ENCODE measurements around the gene MGLL.

MGLL gene

DNA sequence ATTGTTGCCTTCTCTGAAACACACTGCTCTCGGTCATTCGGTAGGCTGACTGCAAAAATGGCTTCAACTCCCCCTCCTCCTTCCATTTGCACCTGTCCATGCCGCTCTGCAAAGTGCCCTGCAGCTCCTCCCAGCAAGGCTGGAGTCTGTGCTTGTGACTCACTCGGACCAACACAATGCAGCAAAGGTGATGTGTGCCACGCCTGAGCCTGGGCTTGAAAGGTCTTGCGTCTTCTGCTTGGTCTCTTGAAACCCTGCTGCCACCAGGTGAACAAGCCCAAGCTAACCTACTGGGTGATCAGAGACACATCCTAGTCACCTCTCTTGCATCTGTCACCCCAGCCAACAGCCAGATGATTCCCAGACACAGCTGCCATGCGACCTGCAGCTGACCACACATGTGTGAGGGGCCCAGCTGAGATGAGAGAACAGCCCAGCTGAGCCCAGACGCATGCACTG, 71.1 kb downstream of the MGLL start:
- no peak for DNase-seq

DNA sequence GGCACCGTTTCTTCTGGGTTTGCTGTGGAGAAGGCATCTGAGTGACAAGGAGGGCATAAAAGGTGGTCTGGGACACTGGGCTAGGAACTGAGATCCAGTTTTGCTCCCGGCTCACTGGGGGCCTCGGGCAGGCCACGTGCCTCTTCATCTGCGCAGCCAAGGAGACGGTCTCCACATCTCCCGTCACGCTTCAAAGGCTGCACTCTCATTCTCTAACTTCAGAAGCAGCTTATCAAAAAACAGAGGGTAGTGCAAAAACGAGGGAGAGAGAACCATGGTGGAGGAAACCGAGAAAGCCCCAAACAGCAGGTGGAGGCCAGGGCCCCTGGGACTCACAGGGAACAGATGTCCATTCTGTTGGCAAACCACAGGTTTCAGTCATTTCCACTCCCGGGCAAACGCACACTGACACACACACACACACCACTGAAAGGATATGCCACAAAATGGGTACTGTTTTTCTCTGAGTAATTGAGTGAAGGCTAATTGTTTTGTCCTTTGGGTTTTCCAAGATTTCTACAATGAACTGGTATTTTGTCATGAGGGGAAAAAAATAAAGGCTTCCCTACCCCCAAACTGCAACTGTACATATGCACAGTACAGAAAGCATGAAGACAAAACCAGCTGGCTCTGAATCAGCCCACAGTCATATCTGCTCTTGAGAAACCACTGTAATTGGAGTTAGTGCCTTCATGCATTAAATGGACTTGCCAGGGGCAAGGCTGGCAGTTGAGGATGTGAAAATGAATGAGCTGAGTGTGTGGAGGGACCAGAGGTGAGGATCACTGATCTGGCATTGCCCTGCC, 71.9 kb downstream of the MGLL start:
- peak; percentile 50 for DNase-seq

DNA sequence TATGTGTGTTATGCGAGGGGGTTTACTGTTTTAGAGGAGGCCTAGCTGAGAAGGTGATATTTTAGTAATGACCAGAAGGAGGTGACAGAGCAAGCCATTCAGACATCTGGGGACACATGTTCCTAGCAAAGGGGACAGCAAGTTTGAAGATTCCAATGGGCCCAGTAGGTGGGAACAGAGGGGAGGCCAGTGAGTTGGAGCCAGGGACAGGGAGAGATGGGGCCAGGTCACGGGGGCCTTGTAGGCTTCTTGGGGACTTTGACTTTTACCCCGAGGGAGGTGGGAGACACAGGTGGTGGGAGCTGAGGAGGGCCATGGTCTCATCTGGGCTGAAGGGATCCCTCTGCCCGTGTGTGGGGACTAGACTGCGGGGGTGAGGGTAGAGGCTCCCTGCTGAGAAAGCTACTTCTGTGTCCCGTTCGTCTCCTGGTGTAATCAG, 72.5 kb downstream of the MGLL start:
- peak; percentile 52 for DNase-seq

DNA sequence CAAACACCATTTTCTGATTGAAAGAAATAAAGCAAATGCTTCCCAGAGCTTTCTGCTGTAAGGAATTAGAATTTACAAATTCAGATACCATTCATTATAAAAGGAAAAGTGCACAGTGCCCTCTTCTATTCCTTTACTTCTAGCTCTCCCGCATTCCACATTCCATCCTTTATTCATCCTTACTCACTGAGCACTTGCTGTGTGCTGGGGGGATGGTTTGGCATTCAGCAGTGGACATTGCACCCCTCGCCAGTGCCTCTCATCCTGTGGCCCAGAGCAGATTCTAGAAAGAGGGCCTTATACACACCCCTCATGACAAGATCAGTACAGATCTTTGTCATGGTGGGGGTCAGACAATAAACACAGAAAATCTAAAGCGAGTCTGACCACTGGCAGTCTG, 73.0 kb downstream of the MGLL start:
- no peak for DNase-seq

DNA sequence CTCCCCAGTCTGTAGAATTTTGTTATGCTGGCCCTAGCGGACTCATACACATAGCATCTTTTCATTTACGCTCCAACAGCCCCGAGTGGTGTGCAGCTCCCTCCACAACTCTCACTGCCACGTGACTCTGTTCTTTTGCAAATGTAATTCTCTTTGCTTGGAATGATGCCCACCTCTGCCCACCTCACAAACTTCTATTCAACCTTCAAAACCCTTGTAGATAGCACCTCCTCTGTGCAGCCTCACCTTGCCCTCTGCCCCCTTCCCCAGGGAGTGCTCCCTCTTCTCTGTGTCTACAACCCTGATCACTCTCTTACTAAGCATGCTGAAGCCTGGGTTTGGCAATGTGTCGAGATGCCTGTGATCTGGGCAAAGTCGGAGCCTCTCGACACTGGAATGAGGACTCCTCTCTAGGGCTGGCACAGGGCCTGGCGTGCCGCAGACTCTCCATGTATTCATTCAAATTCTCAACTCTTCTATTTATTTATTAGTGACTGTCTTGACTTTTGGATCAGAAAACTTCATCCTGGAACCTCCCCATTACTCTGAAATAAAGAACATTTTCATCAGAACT, 73.5 kb downstream of the MGLL start:
- DNase-seq = no peak

DNA sequence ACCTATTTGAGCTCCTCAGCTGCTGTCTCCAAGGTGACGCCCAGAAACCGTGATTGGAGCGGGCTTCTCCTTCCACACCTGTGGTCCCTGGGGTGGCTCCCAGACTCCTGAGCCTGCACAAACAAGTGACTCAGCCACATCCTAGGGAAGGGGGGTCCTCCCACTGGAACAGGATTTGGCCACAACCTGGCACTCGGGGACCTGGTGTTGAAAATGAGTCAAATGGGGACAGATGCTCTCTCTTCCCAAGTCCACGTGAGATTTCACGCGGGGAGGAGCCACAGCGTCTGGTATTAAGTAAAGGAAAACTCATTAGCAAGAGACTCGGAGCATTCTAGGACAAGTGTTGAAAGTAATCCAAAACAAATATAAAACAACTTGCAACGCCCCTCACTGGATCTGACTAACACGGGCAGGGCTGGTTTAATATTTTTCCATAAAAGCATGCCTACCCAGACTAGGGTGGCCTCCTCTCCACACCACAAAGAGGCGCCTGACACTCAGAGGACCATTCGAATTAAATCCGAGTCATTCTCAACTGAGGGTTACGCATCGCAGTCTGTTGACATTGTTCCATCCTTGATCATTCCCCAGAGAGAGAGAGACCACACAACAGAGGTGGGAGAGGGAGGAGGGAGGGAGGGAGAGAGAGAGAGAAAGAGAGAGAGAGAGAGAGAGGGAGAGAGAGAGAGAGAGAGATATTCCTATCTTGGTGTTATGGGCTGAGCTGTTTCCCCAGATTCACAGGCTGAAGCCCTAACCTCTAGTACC, 74.4 kb downstream of the MGLL start:
- peak; percentile 78 for DNase-seq

DNA sequence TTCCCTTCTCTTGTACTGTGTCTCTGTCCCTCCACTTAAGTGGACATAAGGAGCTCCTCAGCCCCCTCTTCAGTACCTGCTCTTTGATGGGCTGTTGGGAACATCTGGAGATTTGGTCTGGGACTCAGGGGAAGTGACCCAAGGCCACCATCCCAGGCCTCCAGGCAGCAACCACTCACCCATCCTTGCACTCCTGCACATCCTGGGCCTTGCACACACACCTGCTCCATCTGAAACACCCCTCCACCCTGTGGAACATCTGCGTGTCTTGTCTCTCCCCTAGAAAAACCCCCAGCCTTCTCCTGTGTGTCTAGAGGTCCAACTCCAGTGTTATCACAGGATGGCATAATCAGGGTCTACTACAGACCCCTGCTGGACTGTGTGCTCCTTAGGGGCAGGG, 75.2 kb downstream of the MGLL start:
- peak; percentile 24 for DNase-seq

DNA sequence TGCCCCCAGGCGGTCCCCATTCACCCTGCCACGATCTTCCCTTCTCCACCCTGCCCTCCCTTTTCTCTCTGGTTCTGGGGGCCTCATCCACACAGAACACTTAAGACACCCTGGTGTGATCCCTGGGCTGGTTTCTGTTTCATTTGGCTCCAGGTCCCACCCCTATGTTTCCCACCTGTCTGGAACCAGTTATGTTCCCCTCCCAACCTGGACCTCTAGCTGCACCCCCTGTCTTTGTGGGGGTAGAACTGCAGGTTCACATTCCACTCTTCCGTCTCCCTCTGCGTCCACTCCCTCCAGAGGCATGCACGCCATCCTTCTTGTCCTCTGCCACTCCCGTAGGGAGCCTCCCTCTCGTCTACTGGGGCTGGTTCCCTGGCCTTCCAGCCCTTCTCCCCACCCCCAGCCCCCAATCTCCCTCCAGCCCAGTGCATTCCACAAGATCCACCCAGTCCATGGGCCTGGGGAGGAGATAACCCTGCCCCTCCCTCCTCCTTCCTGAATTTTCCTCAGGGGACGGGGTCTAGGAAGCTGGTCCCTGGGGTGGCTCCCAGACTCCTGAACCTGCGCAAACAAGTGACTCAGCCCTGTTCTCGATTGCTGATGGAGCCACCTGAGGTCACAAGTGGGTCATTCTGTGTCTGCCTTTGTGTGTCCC, 75.8 kb downstream of the MGLL start:
- no peak for DNase-seq

DNA sequence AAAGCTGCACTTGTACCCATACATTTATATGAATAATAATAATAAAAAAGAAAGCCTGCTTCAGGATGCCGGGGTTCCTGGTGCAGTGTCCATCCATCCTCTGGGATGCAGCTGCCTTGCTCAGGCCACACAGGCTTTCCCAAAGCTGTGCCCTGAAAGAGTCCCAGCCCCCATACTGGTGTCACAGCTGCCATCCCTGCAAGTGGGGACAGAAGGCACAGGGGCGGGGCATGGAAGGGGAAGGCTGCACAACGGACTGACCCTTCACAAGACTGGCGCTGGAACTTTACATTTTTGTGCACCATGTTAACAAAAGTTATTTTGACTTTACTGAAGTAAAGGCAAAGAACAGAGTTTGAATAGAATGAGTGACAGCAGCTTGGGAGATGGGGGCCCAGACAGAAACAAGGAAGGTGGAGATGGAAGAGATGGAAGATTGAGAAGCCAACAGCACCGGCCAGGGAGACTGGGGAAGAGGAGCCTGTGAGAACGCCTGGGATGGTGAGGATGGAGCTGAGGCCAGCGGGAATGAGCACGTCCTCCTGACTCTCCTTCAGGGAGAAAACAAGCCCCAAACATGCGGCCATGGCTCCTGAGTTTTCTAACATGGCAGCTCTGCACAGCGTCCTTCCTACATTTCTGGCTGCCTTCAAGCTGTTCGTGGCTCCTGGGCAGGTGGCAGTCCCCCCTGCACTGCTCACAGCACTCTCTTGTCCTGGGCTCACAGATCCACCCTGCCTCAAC, 76.5 kb downstream of the MGLL start:
- no peak for DNase-seq

DNA sequence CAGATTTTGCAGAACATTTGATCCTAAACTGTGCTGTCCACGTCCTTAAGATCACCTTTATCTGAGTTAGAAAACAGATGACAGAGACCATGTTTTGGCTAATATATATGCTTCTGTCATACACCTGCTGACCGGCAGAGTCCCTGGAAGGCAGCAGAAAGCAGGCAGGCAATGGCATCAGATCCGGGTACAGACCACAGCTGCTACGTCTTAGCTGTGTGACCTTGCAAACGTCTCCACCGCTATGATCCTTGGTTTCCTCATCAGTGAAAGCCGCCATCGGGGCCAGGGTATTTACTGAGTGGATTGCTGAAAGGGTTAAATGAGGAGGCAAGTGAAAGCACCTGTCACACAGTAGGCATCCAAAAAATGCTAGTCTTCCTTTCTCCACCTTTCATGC, 77.4 kb downstream of the MGLL start:
- DNase-seq = no peak

DNA sequence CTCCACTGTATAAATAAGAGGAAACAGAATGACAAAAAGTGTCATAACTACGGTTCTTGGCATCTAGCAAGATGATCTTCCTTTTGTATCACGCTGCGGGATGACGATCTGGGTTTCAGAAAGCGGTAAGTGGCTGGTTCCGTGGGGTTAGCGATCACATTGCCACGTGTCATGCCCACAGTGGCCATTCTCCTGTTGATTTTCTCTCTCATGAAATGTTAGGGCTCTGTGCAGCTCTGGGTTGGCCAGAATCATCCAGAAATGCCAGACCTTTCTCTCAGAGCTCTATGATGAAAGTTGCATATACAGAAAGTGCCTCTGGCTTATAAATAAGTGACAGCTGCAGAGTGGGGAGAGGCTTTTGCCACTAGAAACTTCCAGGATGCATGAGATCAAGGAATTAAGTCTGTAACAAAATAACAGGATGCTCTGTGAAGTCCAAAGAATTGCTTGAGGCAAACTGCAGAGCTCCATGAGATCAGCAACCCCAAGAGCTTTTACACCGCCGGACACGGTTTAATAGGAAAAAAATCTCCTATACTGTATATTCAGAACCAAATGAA, 78.0 kb downstream of the MGLL start:
- DNase-seq = no peak

DNA sequence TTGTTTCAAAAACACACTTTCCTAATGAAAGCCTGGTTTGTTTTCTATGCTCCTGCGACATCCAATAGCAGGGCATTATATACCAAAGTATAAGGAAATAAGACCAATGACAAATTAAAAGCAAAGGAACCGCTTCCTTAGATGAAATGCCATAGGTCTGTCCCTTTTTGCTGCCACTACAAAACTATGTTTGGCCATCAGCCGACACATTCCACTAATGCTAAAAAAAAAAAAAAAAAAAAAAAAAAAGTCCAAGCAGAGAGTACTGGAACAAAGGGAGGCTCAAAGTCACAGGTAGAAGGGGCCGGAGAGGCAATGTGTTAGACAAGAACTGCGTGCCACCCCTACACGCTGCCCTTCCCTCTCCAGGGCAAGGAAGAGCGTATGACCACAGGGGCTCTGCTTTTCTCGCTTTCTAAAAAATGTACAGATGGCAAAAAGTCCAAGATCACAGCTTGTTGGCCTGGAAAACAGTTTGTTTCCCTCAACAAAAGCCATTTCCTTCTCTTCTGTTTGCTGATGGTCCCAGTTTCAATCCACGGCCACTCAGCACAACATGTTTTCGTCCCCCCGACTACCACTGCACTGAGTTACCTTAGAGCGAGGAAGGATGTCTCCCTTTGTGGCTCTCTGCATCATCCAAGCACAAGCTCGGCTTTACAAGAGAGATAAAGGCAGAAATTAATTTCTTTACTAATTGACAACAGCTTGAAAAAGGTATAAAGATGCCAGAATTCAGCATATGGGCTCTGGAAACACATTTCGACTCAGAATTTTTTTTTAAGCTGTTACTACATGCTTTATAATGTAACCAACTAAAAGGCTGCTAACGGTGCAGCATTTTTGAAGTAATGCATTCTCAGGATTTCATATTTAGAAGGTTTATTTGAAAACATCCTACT, 78.7 kb downstream of the MGLL start:
- no peak for DNase-seq

DNA sequence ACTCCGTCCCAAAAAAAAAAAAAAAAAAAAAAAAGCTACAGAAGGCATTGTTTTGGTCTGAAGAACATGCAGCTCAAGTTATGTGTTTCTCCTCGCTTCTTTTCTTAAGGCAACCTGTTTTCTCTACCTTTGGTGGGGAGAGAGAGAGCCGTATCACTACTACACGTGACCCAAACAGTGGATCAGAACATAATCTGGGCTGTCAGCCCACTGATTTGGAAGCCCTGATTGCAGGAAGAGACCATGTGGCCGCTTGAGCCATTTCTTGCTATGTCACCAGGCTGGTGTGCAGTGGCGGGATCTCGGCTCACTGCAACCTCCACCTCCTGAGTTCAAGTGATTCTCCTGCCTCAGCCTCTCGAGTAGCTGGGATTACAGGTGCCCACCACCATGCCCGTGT, 79.7 kb downstream of the MGLL start:
- DNase-seq = no peak

DNA sequence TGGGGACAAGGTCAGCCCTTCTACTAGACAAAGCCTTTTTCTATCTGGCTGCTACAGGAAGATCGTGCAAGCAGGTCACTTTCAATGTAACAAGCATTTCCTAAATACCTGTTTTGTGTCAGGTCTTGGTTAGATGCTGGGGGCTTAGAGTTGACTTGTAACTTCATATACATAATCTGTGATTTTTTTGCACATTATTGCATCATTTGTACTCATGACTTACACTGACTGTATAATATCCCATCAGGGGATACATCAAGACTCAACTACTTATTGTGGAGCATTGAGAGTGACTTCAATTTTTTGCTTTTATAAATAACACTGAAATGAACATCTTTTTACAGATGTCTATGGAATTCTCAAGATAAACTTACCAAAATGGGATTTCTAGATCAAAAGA, 80.6 kb downstream of the MGLL start:
- no peak for DNase-seq

DNA sequence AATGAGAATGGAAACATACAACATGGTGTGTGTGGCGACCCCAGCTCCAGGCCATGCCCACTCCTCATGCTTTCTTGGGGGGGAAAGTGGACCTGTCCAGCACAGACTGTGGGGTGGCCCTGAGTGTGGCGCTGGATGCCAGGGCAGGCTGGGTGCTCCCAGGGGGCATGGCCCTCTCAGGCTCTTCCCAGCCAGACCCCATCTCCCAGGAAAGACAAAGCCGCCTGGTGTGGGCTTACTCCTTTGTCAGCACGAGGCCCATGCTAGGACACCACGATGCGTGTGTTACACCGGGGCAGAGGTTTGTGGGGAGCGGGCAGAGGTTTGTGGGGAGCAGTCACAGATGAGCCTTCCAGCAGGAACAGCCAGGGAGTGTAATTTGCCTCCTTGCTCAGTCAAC, 81.1 kb downstream of the MGLL start:
- no peak for DNase-seq

DNA sequence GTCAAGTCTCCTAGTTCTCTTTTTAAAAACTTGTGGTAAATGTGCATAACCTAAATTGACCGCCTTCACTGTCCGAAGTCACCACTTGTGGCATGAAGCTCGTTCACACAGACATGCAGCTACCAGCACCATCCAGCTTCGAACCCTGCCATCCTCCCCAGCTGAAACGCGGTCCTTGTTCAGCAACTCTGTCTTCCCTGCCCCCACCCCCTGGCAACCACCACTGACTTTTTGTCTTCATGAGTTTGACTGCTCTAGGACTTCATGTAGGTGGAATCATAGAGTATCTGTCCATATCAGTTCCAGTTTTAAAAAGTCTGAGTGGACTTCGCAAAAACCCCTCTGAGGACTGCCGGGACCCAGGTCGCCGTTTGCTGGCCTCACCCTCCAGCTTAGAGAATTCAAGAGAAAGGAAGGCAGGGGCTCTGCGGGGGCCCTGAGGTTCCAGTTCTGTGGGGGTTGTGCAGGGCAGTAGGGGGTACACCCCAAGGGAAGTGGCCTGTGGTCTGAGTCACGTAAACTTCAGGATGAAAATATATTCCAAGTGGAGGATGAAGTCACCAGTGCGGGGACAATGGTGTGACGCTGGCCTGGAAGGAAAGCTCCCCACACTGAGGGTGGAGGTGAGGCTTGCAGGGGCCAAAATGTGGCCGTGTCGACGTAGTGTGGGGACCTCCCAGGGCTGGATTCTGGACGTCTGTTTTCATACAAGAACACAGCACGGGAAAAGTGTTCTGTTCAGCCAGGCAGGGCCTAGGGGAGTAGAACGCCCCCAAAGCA, 82.0 kb downstream of the MGLL start:
- DNase-seq = no peak

DNA sequence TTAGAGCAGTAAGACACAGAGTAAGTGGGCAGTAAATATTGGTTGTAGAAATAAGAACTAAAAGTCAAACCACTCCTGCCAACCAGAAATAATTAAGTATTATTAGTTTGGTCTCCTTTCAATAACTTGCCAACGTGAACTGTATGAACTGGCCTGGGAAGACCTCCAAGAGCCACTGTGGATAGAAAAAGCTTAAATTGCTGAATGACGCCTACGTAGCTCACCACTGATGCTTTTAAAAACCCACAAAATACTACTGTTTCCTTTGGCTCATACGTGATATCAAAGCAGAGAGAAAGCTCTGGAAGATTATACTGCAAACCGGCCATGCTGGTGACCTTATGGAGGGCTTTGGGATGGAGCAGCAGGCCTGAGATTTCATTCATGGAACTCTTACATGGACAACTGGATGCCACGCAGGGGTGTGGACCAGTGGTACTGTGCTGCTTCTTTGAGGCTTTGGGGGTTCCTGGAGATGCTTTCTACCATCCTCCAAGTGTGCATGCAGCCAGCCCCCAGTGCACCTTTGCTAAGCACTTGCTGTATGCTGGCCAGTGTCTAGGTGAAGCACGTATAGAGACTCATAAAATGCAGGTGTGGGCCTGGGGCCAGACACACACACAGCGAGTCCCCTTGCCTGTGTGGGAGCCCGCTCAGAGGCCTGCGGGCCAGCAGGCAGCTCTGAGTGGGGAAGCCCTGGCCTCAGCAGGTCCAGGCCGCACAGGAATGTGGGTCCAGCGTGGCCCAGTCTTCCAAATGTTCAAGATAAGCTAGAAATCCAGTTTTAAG, 82.8 kb downstream of the MGLL start:
- DNase-seq = no peak

DNA sequence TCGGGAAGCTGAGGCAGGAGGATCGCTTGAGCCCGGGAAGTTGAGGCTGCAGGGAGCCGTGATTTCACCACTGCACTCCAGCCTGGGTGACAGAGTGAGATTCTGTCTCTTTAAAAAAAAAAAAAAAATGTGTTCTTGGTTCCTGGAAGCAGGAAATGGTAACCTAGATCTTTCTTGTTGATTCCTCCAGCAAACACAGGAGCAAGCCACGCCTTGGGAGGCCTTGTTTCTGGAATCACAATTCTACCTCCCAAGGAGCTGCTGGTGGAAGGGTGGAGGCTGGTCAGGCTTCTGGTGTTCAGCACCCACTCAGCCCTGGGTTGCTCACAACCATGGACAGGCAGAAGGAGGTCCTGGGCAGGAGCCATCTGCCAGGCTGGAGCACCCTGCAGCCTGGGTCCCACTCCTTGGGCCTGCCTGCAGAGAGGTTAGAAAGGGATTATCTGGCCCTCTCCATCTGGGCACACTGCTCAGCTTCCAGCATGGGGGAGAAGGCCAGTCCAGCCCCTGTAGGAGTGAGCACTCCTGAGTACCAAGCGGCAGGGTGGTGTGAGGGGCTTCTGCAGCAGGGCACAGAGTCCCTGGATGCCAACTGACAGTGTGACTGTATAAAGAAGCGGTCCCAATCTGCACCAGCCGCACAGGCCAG, 84.0 kb downstream of the MGLL start:
- DNase-seq = no peak
